Left hindlimb (tissue), 1 donor: ENCODE results near the gene PDXP.

Experiments used
- DNase-seq: peaks from one replicate; pipeline ENCODE4 v3.0.0-alpha.2; 2018

Gene PDXP

GRCh38 chr22:37650463-37651136 is 7.9 kb upstream of the PDXP start:
- no peak for DNase-seq

DNA sequence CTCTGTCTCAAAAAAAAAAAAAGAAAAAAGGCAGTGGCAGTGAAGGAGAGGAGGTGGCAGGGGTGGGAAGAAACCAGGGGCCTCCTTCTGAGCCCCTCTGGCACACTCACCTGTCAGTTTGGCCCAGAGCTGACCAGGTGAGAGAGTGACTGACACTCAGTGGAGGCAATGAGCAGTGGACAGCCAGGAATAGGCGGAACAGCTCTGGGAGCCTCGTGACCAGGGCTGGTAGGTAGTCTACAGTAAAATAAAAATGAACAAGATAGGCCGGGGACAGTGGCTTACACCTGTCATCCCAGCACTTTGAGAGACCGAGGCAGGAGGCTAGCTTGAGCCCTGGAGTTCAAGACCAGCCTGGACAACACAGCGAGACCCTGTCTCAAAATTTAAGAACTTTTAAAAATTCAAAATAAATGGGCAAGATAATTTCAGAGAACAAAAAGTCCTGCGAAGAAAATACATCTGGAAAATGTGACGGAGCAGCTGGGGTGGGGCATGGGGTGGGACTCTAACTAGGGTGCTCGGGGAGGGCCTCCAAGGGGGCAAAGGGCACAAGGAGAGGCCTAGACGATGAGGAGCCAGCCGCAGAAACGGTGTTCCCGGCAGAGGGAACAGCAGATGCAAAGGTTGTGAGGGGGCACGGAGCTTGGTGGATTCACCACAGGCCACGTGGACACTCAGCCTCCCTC is 3.8 kb upstream of the PDXP start:
- DNase-seq: no peak

- no peak for DNase-seq
These were observed 3.3 kb upstream of the PDXP start for GRCh38 chr22:37655252-37655563.

- peak; percentile 12 for DNase-seq
These were observed 1.9 kb upstream of the PDXP start for GRCh38 chr22:37656583-37656982.

DNA sequence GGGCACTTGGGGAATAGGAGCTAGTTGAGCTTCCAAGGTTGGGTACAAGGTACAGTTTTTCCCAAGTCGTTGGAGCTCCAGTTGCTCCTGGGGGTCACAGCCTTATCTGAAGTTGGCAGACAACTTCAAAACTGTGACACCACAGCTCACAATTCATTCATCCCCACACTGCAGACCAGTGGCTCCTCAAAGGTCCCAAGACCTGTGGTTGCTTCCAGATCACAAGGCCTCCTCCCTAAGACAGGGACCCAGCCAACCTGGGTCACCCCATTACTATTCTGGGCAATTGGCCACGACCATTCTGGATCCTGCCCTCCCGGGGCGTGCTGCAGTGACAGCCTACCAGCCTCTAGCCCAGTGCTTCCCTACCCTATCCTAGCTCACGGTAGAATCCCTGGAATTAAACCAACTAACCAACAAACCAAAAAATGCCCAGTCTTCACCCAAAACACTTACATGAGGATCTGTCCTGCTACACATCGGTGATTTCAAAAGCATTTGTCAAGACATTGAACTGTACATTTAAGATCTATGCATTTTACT is 862 bp upstream of the PDXP start:
- peak; percentile 27 for DNase-seq

DNA sequence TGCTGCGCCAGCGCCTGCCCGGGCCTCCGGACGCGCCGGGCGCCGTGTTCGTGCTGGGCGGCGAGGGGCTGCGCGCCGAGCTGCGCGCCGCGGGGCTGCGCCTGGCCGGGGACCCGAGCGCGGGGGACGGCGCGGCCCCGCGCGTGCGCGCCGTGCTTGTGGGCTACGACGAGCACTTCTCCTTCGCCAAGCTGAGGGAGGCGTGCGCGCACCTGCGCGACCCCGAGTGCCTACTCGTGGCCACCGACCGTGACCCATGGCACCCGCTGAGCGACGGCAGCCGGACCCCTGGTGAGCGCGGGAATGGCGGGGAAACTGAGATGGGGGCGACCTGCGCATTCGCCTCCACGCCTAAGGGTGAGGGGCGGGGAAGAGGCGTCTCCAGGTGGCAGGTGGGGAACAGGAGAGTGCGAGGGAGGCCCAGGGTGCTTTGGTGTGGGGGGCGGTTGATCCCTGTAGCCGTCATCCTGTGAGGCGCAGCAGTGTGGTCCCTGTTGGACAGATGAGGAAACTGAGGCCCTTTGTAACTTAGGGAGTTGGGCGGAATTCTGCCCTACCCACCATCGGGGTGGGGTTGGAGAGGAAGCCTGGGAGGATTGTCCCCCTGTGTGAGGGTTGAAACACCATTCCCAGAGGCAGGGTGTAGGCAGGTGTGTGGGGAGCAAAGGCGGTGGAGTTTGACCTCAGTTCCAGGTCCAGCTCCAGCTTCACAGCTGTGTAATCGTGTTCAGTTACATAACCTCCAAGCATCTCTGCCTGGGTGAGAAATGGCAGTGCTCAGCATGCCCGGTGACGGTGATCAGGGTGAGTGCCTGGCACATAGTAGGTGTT is 758 bp downstream of the PDXP start:
- no peak for DNase-seq

GRCh38 chr22:37659897-37660708 is 1.6 kb downstream of the PDXP start:
- no peak for DNase-seq

DNA sequence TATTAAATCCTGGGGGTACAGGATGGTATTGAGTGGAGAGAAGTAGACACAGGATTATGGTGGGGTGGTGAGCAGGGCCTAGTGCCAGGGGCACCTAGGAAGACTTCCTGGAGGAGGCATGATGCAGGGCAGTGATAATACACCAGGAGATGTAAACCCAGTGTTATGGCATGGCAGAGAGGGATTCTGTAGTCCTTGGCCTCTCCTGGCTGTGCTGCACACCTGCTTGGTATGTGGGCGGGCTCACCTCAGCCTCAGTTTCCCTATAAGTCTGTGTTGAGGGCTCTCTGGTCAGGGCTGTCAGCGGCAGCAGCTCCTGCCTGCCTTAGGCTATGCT is 2.2 kb downstream of the PDXP start:
- no peak for DNase-seq

DNA sequence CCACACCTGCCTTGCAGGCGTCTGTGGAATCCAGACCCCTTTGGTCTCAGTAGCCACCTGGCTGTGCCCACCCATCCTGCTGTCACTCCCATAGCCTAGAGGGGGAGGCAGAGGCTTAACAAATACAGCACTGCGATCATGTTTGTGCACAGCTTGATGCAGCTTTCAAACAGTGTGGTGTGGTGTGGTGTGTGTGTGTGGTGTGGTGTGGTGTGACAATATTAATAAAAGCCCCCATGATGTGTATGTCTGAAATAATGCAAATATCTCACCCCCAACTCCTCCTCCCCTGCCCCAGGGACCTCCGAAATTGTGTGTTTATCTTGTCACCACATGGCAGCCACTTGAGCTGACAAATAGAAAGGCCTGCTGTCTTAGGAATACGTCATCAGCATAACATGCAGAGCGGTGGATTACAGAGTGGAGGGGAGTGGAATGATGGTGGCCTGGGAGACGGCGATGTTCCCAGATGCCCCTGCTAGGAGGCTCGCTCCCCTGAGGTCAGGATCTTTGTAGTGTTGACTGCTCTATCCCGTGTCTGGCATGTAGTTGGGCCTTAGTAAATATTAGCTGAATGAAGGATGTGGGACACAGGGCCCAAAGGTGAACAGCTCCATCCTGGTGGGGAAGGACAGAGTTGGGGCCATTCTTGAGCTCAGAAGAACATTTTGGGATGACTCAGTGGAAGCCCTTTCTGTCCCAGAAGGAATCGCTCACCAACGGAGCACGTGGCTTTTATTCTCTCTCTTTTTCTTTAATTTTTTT is 2.8 kb downstream of the PDXP start:
- peak; percentile 71 for DNase-seq

DNA sequence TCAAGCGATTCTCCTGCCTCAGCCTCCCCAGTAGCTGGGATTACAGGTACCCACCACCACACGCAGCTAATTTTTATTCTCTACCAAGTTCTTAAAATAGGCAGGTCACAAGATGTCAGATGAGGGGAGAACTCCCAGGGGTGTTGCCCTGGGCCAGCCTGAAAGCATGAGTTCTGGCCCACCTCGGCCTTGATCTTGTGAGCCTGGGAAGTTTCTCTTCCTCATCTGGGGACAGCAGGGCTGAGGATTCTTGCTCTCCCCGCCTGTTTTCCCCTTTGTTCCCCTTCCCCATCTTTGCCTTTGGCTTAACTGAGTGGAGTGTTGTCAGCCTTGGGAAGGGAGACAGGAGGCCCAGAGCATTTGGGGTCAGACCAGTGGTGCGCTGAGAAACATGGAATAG is 3.5 kb downstream of the PDXP start:
- no peak for DNase-seq

- DNase-seq: no peak
These were observed 5.1 kb downstream of the PDXP start for GRCh38 chr22:37663521-37664140.

DNA sequence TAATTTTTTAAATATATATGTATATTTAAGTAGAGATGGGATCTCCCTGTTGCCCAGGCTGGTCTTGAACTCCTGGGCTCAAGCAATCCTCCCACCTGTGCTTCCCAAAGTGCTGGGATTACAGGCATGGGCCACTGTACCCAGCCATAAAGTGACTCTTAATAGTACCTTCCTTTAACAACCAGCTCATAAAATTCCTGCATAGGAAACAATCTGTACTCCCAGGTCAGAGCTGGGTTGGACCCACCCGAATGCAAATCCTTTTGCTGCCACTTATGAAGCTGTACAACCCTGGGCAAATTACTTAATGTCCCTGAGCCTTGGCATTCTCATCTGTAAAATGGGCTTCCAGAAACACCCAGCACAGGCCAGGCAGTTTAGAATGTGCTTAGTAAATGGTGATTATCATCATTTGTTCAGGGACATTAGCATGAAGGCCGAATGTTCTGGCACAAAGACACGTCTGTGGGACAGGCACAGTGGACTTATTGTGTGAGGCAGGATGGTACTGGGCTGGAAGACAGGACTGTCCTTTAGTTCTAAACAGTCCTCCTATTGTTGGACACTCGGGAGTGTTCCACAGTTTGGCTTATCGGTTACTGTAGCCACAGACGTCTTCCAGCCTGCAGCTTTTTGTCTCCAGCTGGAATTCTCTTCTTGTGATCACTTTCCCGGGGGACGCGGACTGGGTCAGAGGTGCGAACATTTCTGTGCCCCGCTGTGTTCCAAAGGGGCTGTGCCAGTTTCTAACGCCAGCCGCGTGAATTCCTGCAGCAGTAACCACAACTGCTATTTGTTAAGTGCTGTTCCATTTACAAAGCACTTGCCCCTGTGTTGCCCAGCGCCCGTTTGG is 6.0 kb downstream of the PDXP start:
- no peak for DNase-seq

DNA sequence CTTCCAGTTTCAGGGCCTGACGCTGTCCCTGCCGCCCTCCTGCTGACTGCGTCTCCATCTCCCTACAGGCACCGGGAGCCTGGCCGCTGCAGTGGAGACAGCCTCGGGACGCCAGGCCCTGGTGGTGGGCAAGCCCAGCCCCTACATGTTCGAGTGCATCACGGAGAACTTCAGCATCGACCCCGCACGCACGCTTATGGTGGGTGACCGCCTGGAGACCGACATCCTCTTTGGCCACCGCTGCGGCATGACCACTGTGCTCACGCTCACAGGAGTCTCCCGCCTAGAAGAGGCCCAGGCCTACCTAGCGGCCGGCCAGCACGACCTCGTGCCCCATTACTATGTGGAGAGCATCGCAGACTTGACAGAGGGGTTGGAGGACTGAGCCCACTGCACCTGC is 7.0 kb downstream of the PDXP start:
- no peak for DNase-seq

DNA sequence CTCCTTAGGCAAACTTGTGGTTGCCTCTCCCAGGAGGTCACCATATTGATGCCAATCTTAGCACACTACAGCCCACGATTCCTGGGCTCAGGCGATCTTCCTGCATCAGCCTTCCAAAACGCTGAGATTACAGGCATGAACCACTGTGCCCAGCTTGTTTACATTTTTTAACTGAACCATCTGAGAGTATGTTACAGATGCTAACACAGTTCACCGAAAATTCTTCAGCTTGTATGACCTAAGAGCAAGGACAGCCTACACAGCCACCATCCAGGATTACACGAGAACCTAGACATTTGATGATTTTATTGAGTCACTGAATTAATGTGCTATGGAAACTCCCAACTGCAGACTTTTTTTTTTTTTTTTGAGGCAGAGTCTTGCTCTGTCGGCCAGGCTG is 11.1 kb downstream of the PDXP start:
- no peak for DNase-seq

GRCh38 chr22:37672206-37672919 is 13.8 kb downstream of the PDXP start:
- no peak for DNase-seq

DNA sequence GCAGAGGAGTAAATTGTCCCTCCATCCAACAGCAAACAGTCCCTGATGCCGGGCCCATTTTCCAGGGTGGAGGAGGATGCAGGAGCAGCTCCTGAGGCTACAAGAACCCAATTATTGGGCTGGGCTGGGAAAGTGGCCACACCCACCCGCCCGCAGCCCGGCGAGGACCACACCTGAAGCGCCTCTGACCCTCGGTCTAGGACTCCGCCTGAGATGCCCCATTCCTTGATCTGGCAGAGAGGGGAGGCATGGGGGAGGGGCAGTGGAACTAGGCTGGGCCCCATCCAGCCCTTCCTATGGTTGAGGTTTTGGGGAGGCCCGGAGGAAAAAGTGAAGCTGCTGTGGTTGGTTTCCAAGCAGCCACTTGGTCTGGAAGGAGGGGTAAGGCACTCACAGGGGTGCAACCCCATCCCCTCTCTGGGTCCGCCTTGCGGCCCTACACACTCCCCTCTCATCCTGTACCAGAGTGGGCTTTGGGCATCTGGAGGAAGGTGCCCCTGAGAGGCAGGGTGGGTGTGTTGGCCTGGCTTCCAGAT is 14.5 kb downstream of the PDXP start:
- DNase-seq: no peak

- no peak for DNase-seq
These were observed 15.7 kb downstream of the PDXP start for GRCh38 chr22:37674248-37674647.

- DNase-seq: peak; percentile 99
These were observed 16.7 kb downstream of the PDXP start, which contains the start of gene LGALS1 for GRCh38 chr22:37674951-37675929. LGALS1 (plus strand) TSS chr22:37675636; CDS start chr22:37675703, 67 bp downstream.
